Endodermal cell (in vitro differentiated cells): ENCODE results near the gene SLC12A2. TPM values are rescaled to one million over a fixed set of nuclear protein-coding genes. Genes with fewer than 3 reads are reported as not detected.

Experiments
- DNase-seq: peaks from one replicate; pipeline ENCODE4 v3.0.0-alpha.2; 2017
- H3K27ac ChIP-seq: 2 replicates; pipeline ENCODE4 v1.5.1; 2013; ENCODE audit warnings: mild to moderate bottlenecking, low read depth, low read length, moderate library complexity
- H3K27me3 ChIP-seq: 2 replicates; pipeline ENCODE4 v1.6.1; 2013; ENCODE audit warnings: mild to moderate bottlenecking, low read length, moderate library complexity; ENCODE audit not compliant: insufficient read depth, control insufficient read depth, poor library complexity, severe bottlenecking
- H3K36me3 ChIP-seq: 2 replicates; pipeline ENCODE4 v1.7.0; 2013; ENCODE audit warnings: mild to moderate bottlenecking, low read length, moderate library complexity; ENCODE audit not compliant: control insufficient read depth, insufficient read depth
- H3K4me1 ChIP-seq: one replicate; pipeline ENCODE4 v1.7.0; 2013; ENCODE audit warnings: low read length; ENCODE audit not compliant: control insufficient read depth, insufficient read depth
- H3K4me3 ChIP-seq: 2 replicates; pipeline ENCODE4 v1.5.1; 2013; ENCODE audit warnings: mild to moderate bottlenecking, low read length, moderate library complexity
- H3K9ac ChIP-seq: 2 replicates; pipeline ENCODE4 v1.6.1; 2013; ENCODE audit warnings: mild to moderate bottlenecking, low read length, moderate library complexity; ENCODE audit not compliant: poor library complexity, severe bottlenecking; ENCODE audit errors: extremely low read depth
- H3K9me3 ChIP-seq: 2 replicates; pipeline ENCODE4 v1.6.1; 2013; ENCODE audit warnings: mild to moderate bottlenecking, low read length, moderate library complexity; ENCODE audit not compliant: control insufficient read depth
- H3K27ac Mint-ChIP-seq: 2 replicates; pipeline ENCODE4 v1.8.0; 2020; ENCODE audit warnings: mixed read lengths
- H3K27me3 Mint-ChIP-seq: 2 replicates; pipeline ENCODE4 v1.8.0; 2021; ENCODE audit warnings: mild to moderate bottlenecking, mixed read lengths; ENCODE audit not compliant: insufficient read depth
- H3K36me3 Mint-ChIP-seq: 2 replicates; pipeline ENCODE4 v1.8.0; 2020; ENCODE audit warnings: low read depth, mixed read lengths
- H3K4me1 Mint-ChIP-seq: 2 replicates; pipeline ENCODE4 v1.8.0; 2020; ENCODE audit warnings: mixed read lengths
- H3K4me3 Mint-ChIP-seq: 2 replicates; pipeline ENCODE4 v1.8.0; 2020; ENCODE audit warnings: mild to moderate bottlenecking, moderate library complexity, mixed read lengths
- H3K9me3 Mint-ChIP-seq: 2 replicates; pipeline ENCODE4 v1.8.0; 2020; ENCODE audit warnings: mild to moderate bottlenecking, mixed read lengths
- CTCF ChIP-seq: fragments of 200-600 bp; sonication (generic); conservative IDR thresholded peaks from 2 replicates; pipeline ENCODE4 v1.5.0; 2021; ENCODE audit warnings: antibody characterized with exemption, mild to moderate bottlenecking
- WGBS, 2 experiments: methylation state at CpG; one replicate each; pipeline versions ENCODE4 v1.1.5 to v1.1.7; 2013; ENCODE audit warnings: missing lambda C conversion rate in 2 of 2, mixed read lengths in 1 of 2; ENCODE audit not compliant: insufficient coverage in 1 of 2, insufficient read length in 1 of 2; 5-methylcytosine and 5-hydroxymethylcytosine counted together
- total RNA-seq, 2 donors: library from RNA; stranded (reverse); fragmentation: NEBNext Ultra II Directional in 1 of 2; extraction: Animal tissue kit (Norgen Biotek cat#: 25700) in 1 of 2; gene quantifications; 2 replicates in 1 of 2; 3 replicates in 1 of 2; pipeline ENCODE4 v1.2.1, GENCODE V29; 2021

SLC12A2 gene
- total RNA-seq, 2 donors from 2014 or later: 16.7 to 25.1 TPM

- no peak overlapping the region for H3K4me3 Mint-ChIP-seq
- peaks cover 7% of the 10 kb centered on the region for H3K27me3 Mint-ChIP-seq
- H3K36me3 Mint-ChIP-seq: peaks cover 2% of the 10 kb centered on the region
- H3K9me3 Mint-ChIP-seq: no peaks in the 10 kb centered on the region
- Histone ChIP-seq H3K4me3 (no peak overlapping the region), H3K9ac (no peak overlapping the region), H3K9me3 (no peaks in the 10 kb centered on the region), H3K36me3 (no peaks in the 10 kb centered on the region), H3K27me3 (no peaks in the 10 kb centered on the region), H3K27ac (no peak overlapping the region), H3K4me1 (no peaks in the 10 kb centered on the region)
- WGBS, 2 experiments: 92% methylated on average over 3 of the region's 3 CpGs; no CpG with 5 or more reads in 1 of the 2 experiments
- peaks cover 19% of the 10 kb centered on the region for H3K4me1 Mint-ChIP-seq
- TF ChIP-seq CTCF: no peak
- no peak for DNase-seq
- no peak overlapping the region for H3K27ac Mint-ChIP-seq
Measured at GRCh38 chr5:128193665-128194390, 110.3 kb downstream of the SLC12A2 start.

- H3K9me3 Mint-ChIP-seq: no peaks in the 10 kb centered on the region
- no peaks in the 10 kb centered on the region for H3K9me3 ChIP-seq
- H3K27ac ChIP-seq: no peak overlapping the region
- no peak overlapping the region for H3K4me3 ChIP-seq
- H3K4me3 Mint-ChIP-seq: no peak overlapping the region
- H3K27me3 Mint-ChIP-seq: peaks cover 19% of the 10 kb centered on the region
- no peaks in the 10 kb centered on the region for H3K27me3 ChIP-seq
- no peak overlapping the region for H3K9ac ChIP-seq
- no peak for DNase-seq
- WGBS, 2 experiments: 97 to 100% methylated on average over 1 of the region's 1 CpG
- H3K36me3 Mint-ChIP-seq: peaks cover 2% of the 10 kb centered on the region
- H3K4me1 Mint-ChIP-seq: peaks cover 20% of the 10 kb centered on the region
- no peak overlapping the region for H3K27ac Mint-ChIP-seq
- no peaks in the 10 kb centered on the region for H3K4me1 ChIP-seq
- H3K36me3 ChIP-seq: no peaks in the 10 kb centered on the region
- no peak for TF ChIP-seq CTCF
Measured at GRCh38 chr5:128195316-128195715, 111.8 kb downstream of the SLC12A2 start.

DNA sequence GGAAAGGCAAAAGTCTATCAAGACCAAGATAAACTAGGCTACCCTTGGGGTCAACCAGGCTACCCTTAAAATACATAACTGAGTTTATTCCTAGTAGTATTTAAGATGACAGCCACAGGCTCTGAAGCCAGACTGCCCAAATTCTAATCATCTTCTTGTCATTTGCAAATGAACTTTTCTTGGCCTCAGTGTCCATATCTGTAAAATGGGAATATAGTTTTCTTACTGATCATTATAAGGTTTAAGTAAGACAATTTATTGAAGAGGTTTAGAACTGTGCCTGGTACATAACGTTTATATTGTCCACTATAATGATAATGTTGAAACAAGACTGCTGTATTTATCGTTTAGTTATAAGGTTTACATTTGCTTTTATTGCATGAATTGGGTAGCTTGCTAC, 112.5 kb downstream of the SLC12A2 start:
- H3K9me3 Mint-ChIP-seq: no peaks in the 10 kb centered on the region
- H3K4me1 Mint-ChIP-seq: peaks cover 23% of the 10 kb centered on the region
- Histone ChIP-seq H3K9ac (no peak overlapping the region), H3K27ac (no peak overlapping the region), H3K9me3 (no peaks in the 10 kb centered on the region), H3K4me3 (no peak overlapping the region), H3K36me3 (no peaks in the 10 kb centered on the region), H3K27me3 (no peaks in the 10 kb centered on the region), H3K4me1 (no peaks in the 10 kb centered on the region)
- WGBS, 2 experiments: 94 to 100% methylated on average over 1 to 2 of the region's 2 CpGs
- peaks cover 2% of the 10 kb centered on the region for H3K36me3 Mint-ChIP-seq
- no peak overlapping the region for H3K27ac Mint-ChIP-seq
- DNase-seq: no peak
- H3K4me3 Mint-ChIP-seq: no peak overlapping the region
- H3K27me3 Mint-ChIP-seq: peaks cover 19% of the 10 kb centered on the region
- TF ChIP-seq CTCF: no peak
